T1000 (cell line): ENCODE results near the gene MIF.
"Not testable (repeated sequence)": the region's sequence is repeated elsewhere in the genome, so short reads cannot be mapped to it uniquely, and the experiment has no call there.

Experiments
- DNase-seq: peaks from one replicate; lab custom pipeline; 2025; ENCODE audit warnings: mixed read lengths; lab: John Stamatoyannopoulos, UW

MIF gene

GRCh38 chr22:23877566-23877965 lies 16.6 kb upstream of the MIF start:
- no peak for DNase-seq

GRCh38 chr22:23878219-23878618 lies 16.0 kb upstream of the MIF start:
- DNase-seq, result no peak

GRCh38 chr22:23882370-23882769 lies 11.8 kb upstream of the MIF start:
- DNase-seq, result no peak

GRCh38 chr22:23883658-23884057 lies 10.5 kb upstream of the MIF start:
- no peak for DNase-seq

- no peak for DNase-seq
Measured at GRCh38 chr22:23884140-23884539, 10.0 kb upstream of the MIF start.

GRCh38 chr22:23888615-23889401 lies 5.4 kb upstream of the MIF start:
- no peak for DNase-seq

- DNase-seq, result no peak
Measured at GRCh38 chr22:23889620-23890019, 4.6 kb upstream of the MIF start.

GRCh38 chr22:23891726-23892125 lies 2.5 kb upstream of the MIF start:
- DNase-seq, result no peak

- no peak for DNase-seq
Measured at GRCh38 chr22:23892130-23892529, 2.1 kb upstream of the MIF start.

GRCh38 chr22:23892706-23893105 lies 1.5 kb upstream of the MIF start:
- no peak for DNase-seq

GRCh38 chr22:23893121-23893944 lies 850 bp upstream of the MIF start:
- DNase-seq, result no peak

GRCh38 chr22:23894710-23895598 lies 771 bp downstream of the MIF start:
- peak; percentile 34 for DNase-seq

GRCh38 chr22:23895599-23896144 lies 1.5 kb downstream of the MIF start:
- no peak for DNase-seq

GRCh38 chr22:23896166-23896522 lies 2.0 kb downstream of the MIF start:
- no peak for DNase-seq

- no peak for DNase-seq
Measured at GRCh38 chr22:23896523-23897186, 2.5 kb downstream of the MIF start.

GRCh38 chr22:23897320-23897719 lies 3.1 kb downstream of the MIF start:
- no peak for DNase-seq

GRCh38 chr22:23898006-23898974 lies 4.1 kb downstream of the MIF start:
- no peak for DNase-seq

GRCh38 chr22:23899042-23899745 lies 5.0 kb downstream of the MIF start:
- no peak for DNase-seq

- DNase-seq, result not testable (repeated sequence)
Measured at GRCh38 chr22:23900227-23900626, 6.0 kb downstream of the MIF start.

GRCh38 chr22:23901600-23901999 lies 7.4 kb downstream of the MIF start:
- no peak for DNase-seq
